Sigmoid colon (tissue), 7 donors: ENCODE data around the gene KIF7. TPM values are rescaled to one million over a fixed set of nuclear protein-coding genes. Genes with fewer than 3 reads are reported as not detected.
"Not testable (repeated sequence)": the region's sequence is repeated elsewhere in the genome, so short reads cannot be mapped to it uniquely, and the experiment has no call there.

Experiments used
- DNase-seq: peaks from one replicate; pipeline ENCODE4 v3.0.0-alpha.2; 2019
- H3K27ac ChIP-seq, 4 donors: fragments of 200-600 bp; sonication (generic); one replicate each; pipeline ENCODE4 v1.5.1; 2016 to 2019; ENCODE audit warnings: mild to moderate bottlenecking in 1 of 4
- H3K27me3 ChIP-seq, 3 donors: fragments of 200-600 bp; sonication (generic); one replicate each; pipeline ENCODE4 v1.5.1; 2019; ENCODE audit warnings: mild to moderate bottlenecking in 1 of 3
- H3K36me3 ChIP-seq, 4 donors: fragments of 200-600 bp; sonication (generic); one replicate each; pipeline ENCODE4 v1.5.1; 2016 to 2019
- H3K4me1 ChIP-seq, 4 donors: fragments of 200-600 bp; sonication (generic); one replicate each; pipeline ENCODE4 v1.5.1; 2017 to 2019
- H3K4me3 ChIP-seq, 4 donors: fragments of 200-600 bp; sonication (generic); one replicate each; pipeline ENCODE4 v1.5.1; 2017 to 2019; ENCODE audit warnings: mild to moderate bottlenecking in 2 of 4, moderate library complexity in 1 of 4
- H3K9me3 ChIP-seq, 4 donors: fragments of 200-600 bp in 3 of 4; sonication (generic) in 3 of 4; one replicate each; pipeline versions ENCODE4 v1.5.1 to v1.6.1; 2013 to 2019
- CTCF ChIP-seq, 4 experiments: fragments of 450-650 bp in 3 of 4; fragments of 200-600 bp in 1 of 4; IDR thresholded peaks; one replicate each; pipeline ENCODE4 v1.5.1; 2016 to 2019; ENCODE audit warnings: antibody characterized with exemption in 4 of 4, mild to moderate bottlenecking in 3 of 4, moderate library complexity in 2 of 4
- EP300 ChIP-seq, 4 donors: sonication (generic); formaldehyde crosslinking; IDR thresholded peaks; one replicate each; pipeline ENCODE4 v1.6.1; 2017; ENCODE audit warnings: antibody characterized with exemption in 4 of 4
- POLR2A ChIP-seq, 2 donors: fragments of 450-650 bp; IDR thresholded peaks; one replicate each; pipeline ENCODE4 v1.6.1; 2016; ENCODE audit warnings: antibody characterized with exemption in 2 of 2, mild to moderate bottlenecking in 2 of 2, moderate library complexity in 2 of 2
- POLR2AphosphoS5 ChIP-seq, 4 donors: sonication (generic); formaldehyde crosslinking; IDR thresholded peaks; one replicate each; pipeline ENCODE4 v1.6.1; 2017; ENCODE audit warnings: antibody characterized with exemption in 4 of 4
- WGBS, 2 donors: extraction: QIAGEN DNeasy Blood & Tissue Kit; methylation state at CpG; one replicate each; pipeline ENCODE4 v1.1.7; 2013; 5-methylcytosine and 5-hydroxymethylcytosine counted together
- intact Hi-C: fragments of 100-400 bp; cut with DNase I; formaldehyde crosslinking; loops from one replicate; pipeline ENCODE4 v1.15.1; 2023
- polyA plus RNA-seq, 3 donors: library from polyadenylated mRNA; stranded (reverse); fragments of 200-250 nt; gene quantifications; one replicate each; pipeline ENCODE4 v1.2.3, GENCODE V29; 2013
- total RNA-seq, 4 donors: library from RNA; depleted of rRNA; stranded (reverse); fragments of >200 nt; gene quantifications; one replicate each; pipeline ENCODE4 v1.1.0, GENCODE V29; 2016
- donor health status: healthy with polysubstance abuse.
- donor health status: Bipolar disorder and iron deficiency.
- donor health status: healthy.

KIF7 gene
- total and polyA plus RNA-seq, 7 donors: 0.46 to 15.2 (median 5.4) TPM

GRCh38 chr15:89693091-89693490 is 37.8 kb upstream of the KIF7 start:
- no peak for DNase-seq
- WGBS, 2 donors: 73 to 77% methylated on average over 2 of the region's 2 CpGs
- peaks cover 0 to 18% (median 10%) of the 10 kb centered on the region in 4 donors for H3K4me1 ChIP-seq
- intact Hi-C loops: loop anchor here (5.0 kb wide), 1 partner anchor 36 kb away; the partner anchor contains the start of gene KIF7
- no peaks in the 10 kb centered on the region for H3K9me3 ChIP-seq
- no peaks in the 10 kb centered on the region for H3K27me3 ChIP-seq
- no peak for TF ChIP-seq POLR2AphosphoS5 (IDR thresholded peaks at IDR 0.05)
- TF ChIP-seq EP300 (IDR thresholded peaks at IDR 0.05): no peak
- no peak for TF ChIP-seq POLR2A (IDR thresholded peaks at IDR 0.05)
- no peak for TF ChIP-seq CTCF (IDR thresholded peaks at IDR 0.05)
- H3K27ac ChIP-seq: no peak overlapping the region
- no peaks in the 10 kb centered on the region for H3K36me3 ChIP-seq
- no peak overlapping the region for H3K4me3 ChIP-seq

GRCh38 chr15:89690276-89691218 is 35.3 kb upstream of the KIF7 start, which contains the start of the genes PEX11A and WDR93:
PEX11A (minus strand) TSS chr15:89690754; CDS start chr15:89690632, 122 bp downstream.
WDR93 (plus strand) TSS chr15:89690811; CDS start chr15:89701747, 10,936 bp downstream.
- H3K9me3 ChIP-seq: no peaks in the 10 kb centered on the region
- DNase-seq: peak; percentile 89
- peak in 3 of 4 donors; percentile 37 to 77 (median 67) for TF ChIP-seq POLR2AphosphoS5 (IDR thresholded peaks at IDR 0.05)
- TF ChIP-seq POLR2A (IDR thresholded peaks at IDR 0.05): peak in 1 of 2 donors; percentile 64
- TF ChIP-seq CTCF (IDR thresholded peaks at IDR 0.05): no peak
- intact Hi-C loops: loop anchor here (5.0 kb wide), 1 partner anchor 33 kb away; the partner anchor contains the start of gene KIF7
- H3K4me3 ChIP-seq: peak within 1 kb of the TSS; percentile 72 to 91 (median 86)
- H3K36me3 ChIP-seq: peaks cover 0 to 12% (median 0%) of the 10 kb centered on the region in 4 donors
- H3K27ac ChIP-seq: peak within 1 kb of the TSS; percentile 61 to 71 (median 68)
- H3K4me1 ChIP-seq: peaks cover 0 to 18% (median 10%) of the 10 kb centered on the region in 4 donors
- WGBS, 2 donors: 2% methylated on average over 60 of the region's 60 CpGs
- no peaks in the 10 kb centered on the region for H3K27me3 ChIP-seq

GRCh38 chr15:89689930-89690275 is 34.6 kb upstream of the KIF7 start:
- H3K4me1 ChIP-seq: peaks cover 0 to 18% (median 10%) of the 10 kb centered on the region in 4 donors
- not testable (repeated sequence) for H3K27me3 ChIP-seq, H3K9me3 ChIP-seq, DNase-seq
- intact Hi-C loops: loop anchor here (5.0 kb wide), 1 partner anchor 33 kb away; the partner anchor contains the start of gene KIF7
- peak overlapping the region; percentile 72 to 91 (median 86) for H3K4me3 ChIP-seq
- peaks cover 0 to 15% (median 0%) of the 10 kb centered on the region in 4 donors for H3K36me3 ChIP-seq
- peak overlapping the region; percentile 61 to 71 (median 68) for H3K27ac ChIP-seq
- 9 to 49% methylated on average over 15 of the region's 15 CpGs for WGBS, 2 donors

GRCh38 chr15:89686522-89686921 is 31.3 kb upstream of the KIF7 start:
- no peak for DNase-seq
- Histone ChIP-seq H3K4me1 (peaks cover 0 to 18% (median 11%) of the 10 kb centered on the region in 4 donors), H3K4me3 (no peak overlapping the region), H3K36me3 (peaks cover 0 to 31% (median 0%) of the 10 kb centered on the region in 4 donors), H3K27ac (no peak overlapping the region), H3K27me3 (no peaks in the 10 kb centered on the region), H3K9me3 (no peaks in the 10 kb centered on the region)
- intact Hi-C loops: no loop called here
- TF ChIP-seq POLR2A (IDR thresholded peaks at IDR 0.05) (no peak), POLR2AphosphoS5 (IDR thresholded peaks at IDR 0.05) (no peak), CTCF (IDR thresholded peaks at IDR 0.05) (no peak), EP300 (IDR thresholded peaks at IDR 0.05) (no peak)

- peaks cover 0 to 31% (median 0%) of the 10 kb centered on the region in 4 donors for H3K36me3 ChIP-seq
- H3K4me1 ChIP-seq: peaks cover 0 to 20% (median 16%) of the 10 kb centered on the region in 4 donors
- no peaks in the 10 kb centered on the region for H3K9me3 ChIP-seq
- 66 to 83% methylated on average over 2 of the region's 2 CpGs for WGBS, 2 donors
- TF ChIP-seq EP300 (IDR thresholded peaks at IDR 0.05) (no peak), POLR2A (IDR thresholded peaks at IDR 0.05) (no peak), CTCF (IDR thresholded peaks at IDR 0.05) (no peak), POLR2AphosphoS5 (IDR thresholded peaks at IDR 0.05) (no peak)
- H3K27ac ChIP-seq: no peak overlapping the region
- no peak for DNase-seq
- no peak overlapping the region for H3K4me3 ChIP-seq
- no peaks in the 10 kb centered on the region for H3K27me3 ChIP-seq
- intact Hi-C loops: no loop called here
Measured at GRCh38 chr15:89685995-89686394, 30.7 kb upstream of the KIF7 start.
